Keratinocyte (primary cell): ENCODE measurements around the gene PLXNA2.

ENCODE experiments used
- EZH2 ChIP-seq: IDR thresholded peaks from one replicate; pipeline ENCODE4 v1.6.1; 2012; ENCODE audit warnings: inconsistent platforms, mild to moderate bottlenecking, low read length, moderate library complexity
- TF ChIP-seq, protein P1 (sequence below), 3 experiments: IDR thresholded peaks in 1 of 3; conservative IDR thresholded peaks in 1 of 3; optimal IDR thresholded peaks in 1 of 3; 2 replicates in 2 of 3; 3 replicates in 1 of 3; pipeline versions ENCODE3 to v1.5.1; 2011; ENCODE audit warnings: low read length in 3 of 3, mild to moderate bottlenecking in 3 of 3, moderate library complexity in 2 of 3, control low read depth in 1 of 3, inconsistent platforms in 1 of 3; ENCODE audit not compliant: insufficient read depth in 2 of 3; ENCODE audit errors: extremely low read depth in 1 of 3

DNA sequence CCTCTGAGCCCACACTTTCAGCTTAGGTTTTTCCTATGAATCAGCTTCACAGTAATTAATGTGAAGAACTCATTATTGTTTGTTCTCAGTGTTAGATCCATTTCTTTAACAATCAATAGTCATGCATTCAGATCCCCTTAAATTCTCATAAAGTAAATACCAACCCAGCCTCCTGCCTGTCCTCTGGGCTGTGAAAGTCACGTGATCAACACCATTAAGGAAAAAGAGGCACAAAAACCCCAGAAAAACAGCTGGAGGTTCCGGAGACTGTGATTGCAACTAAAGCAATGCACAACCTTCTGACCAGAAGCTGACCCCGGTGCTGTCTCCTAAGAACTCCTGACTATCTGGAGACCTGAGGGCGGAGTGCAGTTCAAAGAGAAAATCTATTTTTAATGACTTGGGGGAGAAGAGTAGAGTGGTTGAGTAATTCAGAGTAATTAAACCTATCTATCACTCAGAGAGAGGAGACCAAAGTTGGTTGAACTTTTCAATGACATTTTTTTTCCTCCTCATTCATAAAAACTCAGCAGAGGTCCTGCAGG, 132.5 kb downstream of the PLXNA2 start:
- no peak for TF ChIP-seq EZH2
- TF ChIP-seq, protein P1, sequence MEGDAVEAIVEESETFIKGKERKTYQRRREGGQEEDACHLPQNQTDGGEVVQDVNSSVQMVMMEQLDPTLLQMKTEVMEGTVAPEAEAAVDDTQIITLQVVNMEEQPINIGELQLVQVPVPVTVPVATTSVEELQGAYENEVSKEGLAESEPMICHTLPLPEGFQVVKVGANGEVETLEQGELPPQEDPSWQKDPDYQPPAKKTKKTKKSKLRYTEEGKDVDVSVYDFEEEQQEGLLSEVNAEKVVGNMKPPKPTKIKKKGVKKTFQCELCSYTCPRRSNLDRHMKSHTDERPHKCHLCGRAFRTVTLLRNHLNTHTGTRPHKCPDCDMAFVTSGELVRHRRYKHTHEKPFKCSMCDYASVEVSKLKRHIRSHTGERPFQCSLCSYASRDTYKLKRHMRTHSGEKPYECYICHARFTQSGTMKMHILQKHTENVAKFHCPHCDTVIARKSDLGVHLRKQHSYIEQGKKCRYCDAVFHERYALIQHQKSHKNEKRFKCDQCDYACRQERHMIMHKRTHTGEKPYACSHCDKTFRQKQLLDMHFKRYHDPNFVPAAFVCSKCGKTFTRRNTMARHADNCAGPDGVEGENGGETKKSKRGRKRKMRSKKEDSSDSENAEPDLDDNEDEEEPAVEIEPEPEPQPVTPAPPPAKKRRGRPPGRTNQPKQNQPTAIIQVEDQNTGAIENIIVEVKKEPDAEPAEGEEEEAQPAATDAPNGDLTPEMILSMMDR (optimal IDR thresholded peaks at IDR 0.05 in 1 of 3, IDR thresholded peaks at IDR 0.05 in 1 of 3, conservative IDR thresholded peaks at IDR 0.05 in 1 of 3; ENCODE audit: extremely low read depth in 1 of 3, insufficient read depth in 2 of 3, low read length in 3 of 3), result no peak
